ENCODE measurements around the gene ERO1B. TPM values are rescaled to one million over a fixed set of nuclear protein-coding genes. Genes with fewer than 3 reads are reported as not detected.
"Not testable (repeated sequence)": the region's sequence is repeated elsewhere in the genome, so short reads cannot be mapped to it uniquely, and the experiment has no call there.

Gene ERO1B, protein sequence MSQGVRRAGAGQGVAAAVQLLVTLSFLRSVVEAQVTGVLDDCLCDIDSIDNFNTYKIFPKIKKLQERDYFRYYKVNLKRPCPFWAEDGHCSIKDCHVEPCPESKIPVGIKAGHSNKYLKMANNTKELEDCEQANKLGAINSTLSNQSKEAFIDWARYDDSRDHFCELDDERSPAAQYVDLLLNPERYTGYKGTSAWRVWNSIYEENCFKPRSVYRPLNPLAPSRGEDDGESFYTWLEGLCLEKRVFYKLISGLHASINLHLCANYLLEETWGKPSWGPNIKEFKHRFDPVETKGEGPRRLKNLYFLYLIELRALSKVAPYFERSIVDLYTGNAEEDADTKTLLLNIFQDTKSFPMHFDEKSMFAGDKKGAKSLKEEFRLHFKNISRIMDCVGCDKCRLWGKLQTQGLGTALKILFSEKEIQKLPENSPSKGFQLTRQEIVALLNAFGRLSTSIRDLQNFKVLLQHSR
- 10 to 100 TPM in 2 of 4 donors, 1 to 10 TPM in 2; 7.7 to 14.8 (median 10.9) TPM for total RNA-seq

DNA sequence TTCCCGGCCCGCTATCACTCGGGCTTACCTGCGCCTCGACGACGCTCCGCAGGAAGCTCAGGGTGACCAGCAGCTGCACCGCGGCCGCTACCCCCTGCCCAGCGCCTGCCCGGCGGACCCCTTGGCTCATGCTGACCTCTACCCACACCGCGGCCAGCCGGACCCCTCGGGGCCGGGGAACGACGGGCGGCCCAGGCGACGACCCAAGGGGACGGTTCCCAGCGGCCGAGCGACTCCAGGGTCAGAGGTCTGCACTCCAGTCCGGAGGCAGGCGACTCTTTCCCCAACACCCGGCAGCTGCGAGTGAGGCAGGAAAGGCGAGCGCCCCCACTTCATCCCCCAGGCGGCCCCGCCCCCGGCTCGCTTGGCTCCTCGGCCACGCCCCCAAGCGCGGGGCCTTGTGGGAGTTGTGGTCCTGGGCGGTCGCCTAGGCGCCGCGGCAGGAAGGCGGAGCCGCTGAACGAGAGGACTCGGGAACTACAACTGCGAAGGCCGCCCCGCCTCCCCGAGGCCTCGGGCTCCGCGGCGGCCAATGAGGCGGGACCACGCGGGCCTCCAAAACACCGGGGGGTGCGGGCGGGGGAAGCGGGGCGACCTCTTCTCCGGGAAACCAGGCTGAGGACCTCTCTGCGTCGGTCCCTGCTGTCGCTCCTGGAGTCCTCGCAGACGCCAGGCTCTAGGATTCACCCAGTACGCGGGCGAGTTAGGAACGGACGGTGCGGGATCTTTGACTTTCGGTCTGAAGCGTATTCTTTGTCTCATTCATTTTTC is at the start of gene ERO1B:
TSS of gene ERO1B (minus strand) at position 305 of the 771 bp plus-strand sequence. CDS start at position 130, 175 bp downstream.
- DNase-seq (ENCODE audit: low spot score) (peak; percentile 93), ATAC-seq (ENCODE audit: low FRiP score) (peak; percentile 100)
- TF ChIP-seq, protein P1, sequence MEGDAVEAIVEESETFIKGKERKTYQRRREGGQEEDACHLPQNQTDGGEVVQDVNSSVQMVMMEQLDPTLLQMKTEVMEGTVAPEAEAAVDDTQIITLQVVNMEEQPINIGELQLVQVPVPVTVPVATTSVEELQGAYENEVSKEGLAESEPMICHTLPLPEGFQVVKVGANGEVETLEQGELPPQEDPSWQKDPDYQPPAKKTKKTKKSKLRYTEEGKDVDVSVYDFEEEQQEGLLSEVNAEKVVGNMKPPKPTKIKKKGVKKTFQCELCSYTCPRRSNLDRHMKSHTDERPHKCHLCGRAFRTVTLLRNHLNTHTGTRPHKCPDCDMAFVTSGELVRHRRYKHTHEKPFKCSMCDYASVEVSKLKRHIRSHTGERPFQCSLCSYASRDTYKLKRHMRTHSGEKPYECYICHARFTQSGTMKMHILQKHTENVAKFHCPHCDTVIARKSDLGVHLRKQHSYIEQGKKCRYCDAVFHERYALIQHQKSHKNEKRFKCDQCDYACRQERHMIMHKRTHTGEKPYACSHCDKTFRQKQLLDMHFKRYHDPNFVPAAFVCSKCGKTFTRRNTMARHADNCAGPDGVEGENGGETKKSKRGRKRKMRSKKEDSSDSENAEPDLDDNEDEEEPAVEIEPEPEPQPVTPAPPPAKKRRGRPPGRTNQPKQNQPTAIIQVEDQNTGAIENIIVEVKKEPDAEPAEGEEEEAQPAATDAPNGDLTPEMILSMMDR (IDR thresholded peaks at IDR 0.05) = no peak

DNA sequence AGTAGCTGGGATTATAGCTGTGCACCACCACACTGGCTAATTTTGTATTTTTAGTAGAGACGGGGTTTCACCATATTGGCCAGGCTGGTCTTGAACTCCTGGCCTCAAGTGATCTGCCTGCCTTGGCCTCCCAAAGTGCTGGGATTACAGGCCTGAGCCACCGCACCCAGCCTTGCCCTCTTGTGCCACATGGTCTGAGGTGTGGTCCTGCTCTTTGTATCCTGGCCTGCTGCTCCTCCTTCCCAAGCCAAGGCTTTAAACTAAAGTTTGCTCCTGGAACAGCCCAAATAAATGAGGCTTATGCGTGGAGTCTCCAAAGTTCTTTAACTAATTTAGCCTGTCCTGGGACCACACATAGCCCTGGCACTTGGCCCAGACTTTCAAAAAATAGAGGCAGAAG is 49.7 kb upstream of the ERO1B start:
- not testable (repeated sequence) for DNase-seq (ENCODE audit: low spot score)

DNA sequence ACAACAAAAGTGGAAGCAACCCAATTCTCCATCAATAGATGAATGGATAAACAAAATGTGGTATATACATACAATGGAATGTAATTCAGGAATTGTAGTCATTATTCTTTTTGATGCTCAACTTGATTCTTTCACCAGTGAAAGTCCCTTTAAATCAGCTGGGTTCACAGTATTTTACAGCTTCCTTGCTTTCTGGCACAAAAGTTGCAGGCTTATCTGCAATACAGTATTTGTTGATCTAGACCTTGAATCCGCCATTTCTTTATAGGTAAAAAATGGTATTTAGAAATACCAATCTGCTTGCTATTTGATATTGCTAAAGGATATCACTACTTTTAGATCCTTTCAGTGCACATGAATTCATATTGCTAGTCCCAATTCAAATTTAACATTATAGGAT is 44.7 kb upstream of the ERO1B start:
- TF ChIP-seq, protein P1 (IDR thresholded peaks at IDR 0.05) = no peak
- ATAC-seq (ENCODE audit: low FRiP score) = no peak
- no peak for DNase-seq (ENCODE audit: low spot score)

More for the DNA sequence above, 49.7 kb upstream of the ERO1B start:
- not testable (repeated sequence) for ATAC-seq (ENCODE audit: low FRiP score)

DNA sequence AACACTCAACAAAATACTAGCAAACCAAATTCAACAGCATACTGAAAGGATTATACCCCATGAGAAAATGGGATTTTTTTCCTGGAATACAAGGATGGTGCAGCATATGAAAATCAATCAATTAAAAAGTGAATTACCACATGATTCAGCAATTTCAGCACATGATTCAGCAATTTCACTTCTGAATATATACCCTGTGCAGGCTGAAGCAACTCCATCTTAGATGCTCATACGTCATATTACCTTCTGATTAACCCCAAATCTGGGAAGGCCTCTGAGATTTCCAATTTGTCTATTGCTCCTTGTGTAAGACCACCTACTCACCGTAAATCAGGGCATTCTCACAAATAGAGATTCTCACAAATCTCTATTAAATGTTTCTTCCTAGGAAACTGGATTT is 43.8 kb upstream of the ERO1B start:
- DNase-seq (ENCODE audit: low spot score) = no peak
- TF ChIP-seq, protein P1 (IDR thresholded peaks at IDR 0.05) = no peak
- ATAC-seq (ENCODE audit: low FRiP score) = no peak

DNA sequence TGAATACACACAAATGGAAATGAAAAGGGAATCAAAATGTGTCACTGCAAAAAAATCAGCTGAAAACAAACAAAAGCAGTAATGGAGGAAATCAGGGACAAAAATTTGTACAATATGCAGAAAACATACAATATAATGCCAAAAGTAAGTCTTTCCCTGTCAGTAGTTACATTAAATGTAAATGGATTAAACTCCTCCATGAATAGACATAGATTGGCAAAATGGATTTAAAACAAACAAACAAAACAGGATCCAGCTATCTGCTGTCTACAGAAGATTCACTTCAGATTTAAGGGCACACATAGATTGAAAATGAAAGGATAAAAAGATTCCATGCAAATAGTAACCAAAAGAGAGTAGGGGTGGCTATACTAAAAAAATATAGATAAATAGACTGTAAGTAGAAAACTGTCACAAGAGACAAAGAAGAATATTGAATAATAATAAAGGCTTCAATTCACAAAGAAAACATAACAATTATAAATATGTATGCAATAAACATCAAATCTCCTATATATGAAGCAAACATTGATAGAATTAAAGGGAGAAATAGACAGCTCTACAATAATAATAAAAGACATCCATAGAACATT is 42.2 kb upstream of the ERO1B start:
- DNase-seq (ENCODE audit: low spot score) (no peak), ATAC-seq (ENCODE audit: low FRiP score) (no peak)
- TF ChIP-seq, protein P1 (IDR thresholded peaks at IDR 0.05) = no peak

DNA sequence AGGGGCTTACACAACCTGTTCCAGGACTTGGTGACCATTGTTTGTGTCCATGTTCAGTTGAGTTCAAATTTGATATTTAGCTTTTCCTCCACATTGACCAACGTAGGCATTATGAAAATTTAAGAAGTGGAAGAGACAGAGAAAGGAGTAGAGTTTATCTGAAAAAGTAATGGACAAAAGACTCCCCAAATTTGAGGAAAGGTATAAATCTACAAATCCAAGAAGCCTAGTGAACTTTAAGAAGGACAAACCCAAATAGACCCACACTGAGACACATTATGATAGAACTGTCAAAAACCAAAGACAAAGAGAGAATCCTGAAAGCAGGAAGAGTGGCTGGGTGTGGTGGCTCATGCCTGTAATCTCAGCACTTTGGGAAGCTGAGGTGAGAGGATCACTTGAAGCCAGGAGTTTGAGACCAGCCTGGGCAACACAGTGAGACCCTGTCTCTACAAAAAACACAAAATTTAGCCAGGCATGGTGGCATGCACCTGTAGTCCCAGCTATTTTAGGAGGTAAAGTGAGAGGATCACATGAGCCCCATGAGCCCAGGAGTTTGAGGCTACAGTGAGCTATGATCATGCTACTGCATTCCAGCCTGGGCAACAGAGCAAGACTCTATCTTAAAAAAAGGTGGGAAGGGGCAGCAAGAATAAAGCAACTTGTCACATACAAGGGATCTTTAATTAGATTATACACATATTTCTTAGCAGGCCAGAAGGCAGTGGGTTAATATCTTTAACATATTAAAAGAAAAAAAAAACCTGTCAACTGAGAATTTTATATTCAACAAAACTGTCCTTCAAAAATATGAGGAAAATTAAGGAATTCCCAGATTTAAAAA is 41.0 kb upstream of the ERO1B start:
- ATAC-seq (ENCODE audit: low FRiP score) = no peak
- no peak for DNase-seq (ENCODE audit: low spot score)

More for the DNA sequence above, 41.0 kb upstream of the ERO1B start:
- TF ChIP-seq, protein P1 (IDR thresholded peaks at IDR 0.05) = no peak

Measured in omental fat pad (tissue), 4 donors.